Sciatic nerve (tissue), 2 donors: ENCODE results near the gene GOLGA6L2. TPM values are rescaled to one million over a fixed set of nuclear protein-coding genes. Genes with fewer than 3 reads are reported as not detected.
"Not testable (repeated sequence)": the region's sequence is repeated elsewhere in the genome, so short reads cannot be mapped to it uniquely, and the experiment has no call there.

Experiments
- ATAC-seq: fragments of 200-7000 bp; cut with Tn5 transposase; one replicate; pipeline ENCODE4 v1.9.1; 2020; ENCODE audit warnings: mild to moderate bottlenecking, moderate library complexity
- DNase-seq: peaks from one replicate; pipeline ENCODE4 v3.0.0-alpha.2; 2020; ENCODE audit warnings: low spot score
- intact Hi-C: fragments of 100-400 bp; cut with DNase I; formaldehyde crosslinking; loops from one replicate; pipeline ENCODE4 v1.14.2; 2022
- total RNA-seq: library from RNA; stranded (reverse); fragmentation: NEBNext Ultra II Directional; extraction: Animal tissue kit (Norgen Biotek cat#: 25700); gene quantifications from one replicate; pipeline ENCODE4 v1.2.1, GENCODE V29; 2021
- donor health status: DM: no; HTN: no; CAD: no.
- donor health status: DM: no; HTN: no; CAD: no.

GOLGA6L2 gene
- total RNA-seq, 1 donor from 2014 or later, result not detected

DNA sequence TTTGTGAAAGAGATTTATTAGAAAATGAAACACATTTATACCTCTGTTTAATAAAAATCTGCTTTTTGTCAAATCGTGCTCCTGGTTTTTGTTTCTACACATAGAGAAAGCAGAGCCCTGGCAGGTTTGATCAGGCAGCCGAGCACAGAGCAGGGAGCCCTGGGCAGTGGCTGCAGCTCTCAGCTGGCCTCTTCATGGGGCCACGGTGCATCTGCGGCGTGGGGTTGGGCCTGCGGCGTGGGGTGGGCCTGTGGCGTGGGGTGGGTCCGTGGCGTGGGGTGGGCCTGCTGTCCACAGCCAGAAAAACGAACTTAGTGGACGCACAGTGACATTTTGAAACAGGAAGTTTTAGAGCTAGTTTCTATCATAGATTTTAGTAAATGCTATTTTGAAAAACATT, 10.6 kb downstream of the GOLGA6L2 start:
- no peak for DNase-seq
- intact Hi-C loops, result no loop called here
- no peak for ATAC-seq

DNA sequence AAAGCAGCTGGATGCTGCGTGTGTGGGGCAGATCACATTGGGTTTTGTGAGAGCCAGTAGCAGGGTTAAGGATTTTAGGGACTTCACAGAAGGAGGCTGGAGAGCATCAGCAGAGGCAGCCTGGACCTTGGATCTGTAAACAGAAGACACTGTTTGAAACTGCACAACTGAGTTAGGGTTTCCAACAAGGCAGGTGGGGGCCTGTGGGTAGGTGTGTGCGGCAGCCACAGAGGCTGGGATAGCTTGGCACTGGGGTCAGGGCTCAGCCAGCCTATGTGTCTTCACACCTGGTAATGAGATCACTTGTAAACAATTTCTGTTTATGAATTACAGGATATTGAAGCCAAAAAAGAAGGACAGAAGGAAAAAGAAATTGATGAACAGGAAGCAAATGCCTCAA, 12.3 kb downstream of the GOLGA6L2 start:
- ATAC-seq, DNase-seq, intact Hi-C loops: not testable (repeated sequence)

- ATAC-seq, intact Hi-C loops: not testable (repeated sequence)
Measured at GRCh38 chr15:23425327-23425726, 21.7 kb downstream of the GOLGA6L2 start.

DNA sequence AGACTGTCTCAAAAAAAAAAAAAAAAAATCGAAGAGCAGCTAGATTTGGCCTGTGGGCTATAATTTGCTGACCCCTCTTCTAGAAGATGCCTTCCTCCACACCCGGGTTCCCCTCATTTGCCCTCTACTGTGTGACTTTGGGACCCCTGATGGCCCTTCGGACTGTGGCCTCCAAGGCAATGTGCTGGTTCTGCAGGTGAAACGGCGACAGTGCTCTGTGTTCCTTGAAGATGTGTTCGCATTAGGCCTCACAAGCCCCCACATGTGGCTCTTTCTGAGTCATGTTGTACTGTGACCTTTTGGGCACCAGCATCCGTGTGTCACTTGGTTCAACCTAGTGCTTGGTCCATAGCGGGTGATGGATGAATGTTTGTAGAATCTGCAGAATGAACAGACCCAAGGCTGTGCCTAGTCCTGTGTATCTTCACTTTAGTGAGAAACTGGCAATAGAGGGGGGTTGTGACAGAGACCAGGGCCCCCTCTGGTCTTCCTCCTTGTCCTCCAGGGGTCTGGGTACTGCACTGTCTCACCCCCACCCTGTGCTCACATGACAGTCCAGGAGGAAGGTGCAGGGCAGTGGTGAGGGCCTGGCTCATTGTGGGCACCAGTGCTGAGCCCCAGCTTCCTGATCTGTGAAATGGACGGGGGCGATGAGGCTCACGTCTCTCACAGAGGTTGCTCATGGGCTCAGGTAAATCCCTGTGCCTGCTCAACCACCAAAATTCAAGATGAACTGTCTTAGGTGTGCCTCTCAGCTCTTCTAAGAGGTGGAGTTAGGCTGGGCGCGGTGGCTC, 22.7 kb downstream of the GOLGA6L2 start:
- intact Hi-C loops, result no loop called here
- ATAC-seq (no peak), DNase-seq (no peak)

More at GRCh38 chr15:23425327-23425726, 21.7 kb downstream of the GOLGA6L2 start:
- not testable (repeated sequence) for DNase-seq

- peak; percentile 15 for DNase-seq
- ATAC-seq, result peak; percentile 94
- intact Hi-C loops, result no loop called here
Measured at GRCh38 chr15:23422946-23423708, 23.9 kb downstream of the GOLGA6L2 start.

DNA sequence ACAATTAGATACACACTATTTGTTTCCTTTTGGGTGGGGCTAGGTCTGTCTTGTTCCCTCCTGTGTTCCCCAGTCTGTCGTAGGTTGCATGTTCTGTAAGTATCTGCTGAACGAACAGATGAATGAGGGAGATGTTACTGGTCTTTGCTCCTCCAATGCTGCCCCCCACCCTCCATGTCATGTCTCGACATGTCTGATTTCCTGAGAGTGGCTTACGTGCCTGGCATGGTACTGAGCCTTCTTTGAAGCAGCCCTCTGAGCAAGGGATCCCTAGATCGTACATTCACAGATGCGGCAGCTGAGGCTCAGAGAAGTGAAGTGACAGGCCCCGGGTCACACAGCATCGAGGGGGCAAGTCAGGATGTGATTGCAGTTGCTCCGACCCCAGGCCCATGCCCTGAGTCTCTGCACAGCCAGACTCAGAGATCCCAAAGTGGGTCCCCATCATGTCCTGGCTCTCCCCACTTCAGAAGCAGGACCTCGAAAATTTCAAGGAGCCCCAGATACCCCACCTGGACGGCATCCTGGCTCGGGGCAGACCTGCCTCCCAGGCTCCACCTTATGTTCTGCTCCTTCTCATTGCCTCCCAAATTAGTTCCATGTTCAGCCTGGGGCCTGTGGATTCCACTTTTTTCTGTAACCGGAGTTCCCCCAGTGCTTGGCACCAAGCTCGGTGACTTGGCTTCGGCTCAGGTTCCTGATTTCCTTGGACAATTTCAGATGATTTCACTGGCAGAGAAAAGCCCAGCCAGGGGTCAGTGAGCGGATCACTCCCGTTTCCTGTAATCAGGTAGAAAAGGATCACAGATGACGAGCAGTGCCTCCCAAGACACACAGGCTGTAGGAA, 24.7 kb downstream of the GOLGA6L2 start:
- DNase-seq, result peak; percentile 50
- intact Hi-C loops, result no loop called here
- no peak for ATAC-seq

DNA sequence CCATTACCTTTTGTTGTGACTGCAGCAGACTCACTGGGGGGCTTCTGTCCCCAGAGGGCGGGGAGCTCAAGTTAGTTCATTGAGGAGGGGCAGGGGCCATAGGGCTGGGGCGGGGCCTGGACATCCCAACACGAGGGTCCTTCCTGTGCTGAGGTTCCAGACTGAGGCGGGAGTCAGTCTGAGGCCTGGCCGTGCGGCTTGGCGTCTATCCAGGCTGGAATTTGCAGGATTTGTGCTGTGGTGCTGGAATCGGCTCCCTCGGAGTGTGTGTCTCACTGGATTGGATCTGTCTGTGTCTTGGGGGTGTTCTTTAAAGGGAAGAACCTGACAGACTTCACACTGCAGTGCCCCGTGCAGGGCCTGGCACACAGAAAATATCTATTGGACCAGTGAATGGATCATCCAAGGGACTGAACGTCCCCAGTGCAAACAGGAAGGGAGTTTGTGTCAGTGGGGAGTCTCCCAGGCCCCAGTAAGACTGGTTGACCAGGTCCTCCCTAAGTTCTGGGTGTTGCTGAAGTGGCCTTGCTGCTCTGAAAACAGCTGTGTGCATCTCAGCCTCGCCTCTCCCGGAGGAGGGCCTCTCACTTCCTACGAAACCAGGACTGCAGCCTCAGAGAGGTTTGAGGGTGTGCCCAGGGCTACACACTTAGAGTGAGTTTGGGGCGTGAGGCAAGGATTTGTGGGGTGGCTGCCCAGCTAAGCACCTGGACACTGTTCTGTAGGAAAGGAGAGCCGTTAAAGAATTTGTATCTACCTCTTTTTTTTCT, 26.1 kb downstream of the GOLGA6L2 start:
- peak; percentile 23 for ATAC-seq
- intact Hi-C loops, result no loop called here

DNA sequence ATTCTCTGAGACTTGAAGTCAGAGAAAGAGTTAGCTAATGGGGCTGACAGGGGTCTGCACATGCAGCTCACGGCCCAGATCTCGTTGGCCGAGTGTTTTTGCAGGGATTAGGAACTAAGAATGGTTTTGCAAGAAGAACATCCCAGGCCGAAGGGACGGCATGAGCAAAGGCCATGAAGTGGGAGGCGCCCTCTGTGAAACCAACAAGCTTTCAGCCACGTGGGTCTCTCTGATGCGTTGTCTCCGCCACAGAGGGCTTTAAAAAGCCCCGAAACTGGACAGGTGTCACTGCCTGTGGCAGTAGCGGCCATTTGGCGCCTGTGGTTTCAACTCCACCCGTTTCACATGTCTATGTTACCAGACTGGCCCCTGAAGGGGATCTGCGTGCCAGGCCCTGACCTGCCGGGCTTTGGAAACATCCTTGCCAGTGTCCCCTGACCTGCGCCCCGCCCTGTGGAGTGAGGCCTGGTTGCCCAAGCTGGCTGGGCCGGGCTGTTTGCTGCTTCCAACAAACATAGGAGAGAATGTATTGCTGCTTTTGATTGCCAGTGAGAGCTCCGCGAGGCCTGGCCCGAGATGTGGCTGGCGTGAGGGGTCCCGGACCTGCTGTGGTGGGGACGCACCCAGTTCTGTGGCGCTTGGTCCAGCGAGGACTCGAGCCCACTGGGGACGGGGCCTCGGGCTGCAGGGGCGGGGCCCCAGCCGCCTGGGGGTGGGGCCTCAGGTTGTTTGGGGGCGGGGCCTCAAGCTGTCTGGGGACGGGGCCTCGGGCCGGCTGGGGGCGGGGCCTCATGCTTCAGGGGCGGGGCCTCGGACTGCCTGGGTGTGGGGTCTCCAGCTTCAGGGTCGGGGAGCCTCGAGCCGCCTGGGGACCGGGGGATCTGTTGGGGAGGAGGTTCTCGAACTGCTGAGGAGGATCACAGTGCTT, 30.4 kb downstream of the GOLGA6L2 start:
- peak; percentile 41 for DNase-seq

More for the DNA sequence above, 26.1 kb downstream of the GOLGA6L2 start:
- DNase-seq, result peak; percentile 49

DNA sequence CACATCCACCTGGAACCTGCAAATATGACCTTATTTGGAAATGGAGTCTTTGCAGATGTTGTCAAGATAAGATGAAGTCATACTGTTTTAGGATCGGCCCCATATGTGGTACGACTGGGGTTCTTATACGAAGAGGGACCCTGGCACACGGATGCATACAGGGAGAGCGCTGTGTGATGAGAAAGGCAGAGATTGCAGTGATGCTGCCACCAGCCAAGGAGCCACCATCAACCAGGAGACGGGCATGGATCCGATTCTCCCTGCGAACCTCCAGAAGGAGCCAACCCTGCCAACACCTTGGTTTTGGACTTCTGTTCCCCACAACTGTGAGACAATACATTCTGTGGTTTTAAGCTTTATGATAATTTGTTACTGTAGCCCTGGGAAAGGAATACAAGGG, 31.2 kb downstream of the GOLGA6L2 start:
- ATAC-seq, intact Hi-C loops, DNase-seq: not testable (repeated sequence)

More for the DNA sequence above, 30.4 kb downstream of the GOLGA6L2 start:
- no peak for ATAC-seq
- intact Hi-C loops, result no loop called here

DNA sequence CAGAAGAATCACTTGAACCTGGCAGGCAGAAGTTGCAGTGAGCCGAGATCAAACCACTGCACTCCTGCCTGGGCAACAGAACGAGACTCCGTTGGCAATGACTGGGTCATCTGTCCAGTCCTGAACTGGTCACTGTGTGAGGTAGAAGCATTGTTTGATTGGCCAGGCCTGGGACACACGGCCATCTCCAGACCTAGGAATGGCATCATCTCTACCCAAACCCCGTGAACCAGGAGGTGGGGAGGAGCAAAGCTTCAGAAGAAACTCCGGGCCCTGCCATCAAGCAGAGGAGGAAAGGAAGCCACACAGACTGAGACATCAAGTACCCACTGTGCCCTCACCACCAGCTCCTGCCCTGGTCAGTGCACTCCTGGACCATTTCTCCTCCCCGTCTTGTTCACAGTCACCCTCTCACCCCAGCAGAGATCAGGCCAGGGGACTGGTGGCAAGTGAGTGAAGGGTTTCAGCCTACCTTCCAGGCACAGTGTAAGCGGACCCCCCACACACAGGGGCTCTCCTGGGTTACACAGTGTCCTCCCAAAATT, 31.6 kb downstream of the GOLGA6L2 start:
- intact Hi-C loops, result no loop called here

GRCh38 chr15:23412881-23413600, 34.0 kb downstream of the GOLGA6L2 start:
- ATAC-seq, DNase-seq, intact Hi-C loops: not testable (repeated sequence)

More for the DNA sequence above, 31.6 kb downstream of the GOLGA6L2 start:
- no peak for DNase-seq
- no peak for ATAC-seq

- ATAC-seq (no peak), DNase-seq (no peak)
- intact Hi-C loops, result no loop called here
Measured at GRCh38 chr15:23411841-23412240, 35.2 kb downstream of the GOLGA6L2 start.

GRCh38 chr15:23403550-23403949, 43.5 kb downstream of the GOLGA6L2 start:
- no peak for ATAC-seq
- intact Hi-C loops, result no loop called here
- DNase-seq, result no peak

- DNase-seq (no peak), ATAC-seq (no peak)
- intact Hi-C loops, result no loop called here
Measured at GRCh38 chr15:23402544-23402943, 44.5 kb downstream of the GOLGA6L2 start.

DNA sequence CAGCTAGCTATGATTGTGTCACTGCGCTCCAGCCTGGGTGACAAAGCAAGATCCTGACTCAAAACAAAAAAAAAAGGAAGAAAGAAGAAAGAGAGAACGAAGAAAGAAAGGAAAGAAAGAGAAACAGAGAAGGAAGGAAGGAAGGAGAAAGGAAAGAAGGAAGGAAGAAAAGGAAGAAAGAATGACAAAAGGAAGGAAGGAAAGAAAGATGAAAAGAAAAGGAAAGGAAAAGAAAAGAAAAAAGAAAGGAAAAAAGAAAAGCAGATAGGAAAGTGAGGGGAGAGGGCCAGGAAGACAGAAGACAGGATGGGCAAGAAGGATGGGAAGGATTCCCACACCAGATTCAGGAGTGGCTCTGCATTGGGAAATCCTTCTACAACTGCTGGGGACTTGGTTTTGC, 44.9 kb downstream of the GOLGA6L2 start:
- intact Hi-C loops, result no loop called here
- DNase-seq (no peak), ATAC-seq (no peak)

GRCh38 chr15:23401627-23402026, 45.4 kb downstream of the GOLGA6L2 start:
- DNase-seq (no peak), ATAC-seq (no peak)
- intact Hi-C loops, result no loop called here
